NT2/D1 (cell line): ENCODE data around the gene CYB561A3.

Experiments used
- DNase-seq: peaks from one replicate; pipeline ENCODE4 v3.0.0-alpha.2; 2011; ENCODE audit warnings: low read depth, low spot score
- H3K27me3 ChIP-seq: 2 replicates; pipeline ENCODE4 v1.6.0; 2011; ENCODE audit warnings: mild to moderate bottlenecking; ENCODE audit not compliant: insufficient read length, insufficient read depth
- H3K36me3 ChIP-seq: 2 replicates; pipeline ENCODE4 v1.6.1; 2011; ENCODE audit warnings: mild to moderate bottlenecking, low read length, mixed read lengths; ENCODE audit not compliant: insufficient read depth, insufficient read length
- H3K4me1 ChIP-seq: 2 replicates; pipeline ENCODE4 v1.5.1; 2011; ENCODE audit not compliant: insufficient read depth, insufficient read length
- H3K4me3 ChIP-seq: 2 replicates; pipeline ENCODE4 v1.5.1; 2011; ENCODE audit warnings: low read depth; ENCODE audit not compliant: insufficient read length
- H3K9ac ChIP-seq: 2 replicates; pipeline ENCODE4 v1.6.0; 2011; ENCODE audit warnings: low read depth; ENCODE audit not compliant: insufficient read length
- H3K9me3 ChIP-seq: 2 replicates; pipeline ENCODE4 v1.5.1; 2011; ENCODE audit warnings: mild to moderate bottlenecking, low read length; ENCODE audit not compliant: insufficient read depth
- SUZ12 ChIP-seq: IDR thresholded peaks from 2 replicates; pipeline ENCODE4 v1.6.1; 2011; ENCODE audit not compliant: insufficient read length, insufficient read depth; ENCODE audit errors: extremely low read depth
- YY1 ChIP-seq: IDR thresholded peaks from 2 replicates; pipeline ENCODE4 v1.6.1; 2011; ENCODE audit not compliant: insufficient read length, insufficient read depth
- ZNF274 ChIP-seq: IDR thresholded peaks from 2 replicates; pipeline ENCODE4 v1.6.1; 2011; ENCODE audit warnings: mild to moderate bottlenecking, low read depth, low read length

The CYB561A3 gene

GRCh38 chr11:61357233-61357893, 4.3 kb downstream of the CYB561A3 start:
- H3K9ac ChIP-seq = no peak overlapping the region
- H3K27me3 ChIP-seq = no peaks in the 10 kb centered on the region
- H3K9me3 ChIP-seq = no peaks in the 10 kb centered on the region
- no peaks in the 10 kb centered on the region for H3K4me1 ChIP-seq
- TF ChIP-seq YY1 (no peak), ZNF274 (no peak)
- peaks cover 22% of the 10 kb centered on the region for H3K36me3 ChIP-seq
- no peak overlapping the region for H3K4me3 ChIP-seq
- DNase-seq = no peak

- H3K4me1 ChIP-seq = no peaks in the 10 kb centered on the region
- no peak for DNase-seq
- no peak for TF ChIP-seq ZNF274
- TF ChIP-seq YY1 = no peak
- TF ChIP-seq SUZ12 = no peak
- no peak overlapping the region for H3K4me3 ChIP-seq
- H3K9ac ChIP-seq = no peak overlapping the region
- H3K9me3 ChIP-seq = no peaks in the 10 kb centered on the region
- no peaks in the 10 kb centered on the region for H3K27me3 ChIP-seq
- H3K36me3 ChIP-seq = peaks cover 27% of the 10 kb centered on the region
These were observed 5.0 kb downstream of the CYB561A3 start for GRCh38 chr11:61356706-61357105.

- H3K27me3 ChIP-seq = no peaks in the 10 kb centered on the region
- H3K36me3 ChIP-seq = peaks cover 47% of the 10 kb centered on the region
These were observed 7.5 kb downstream of the CYB561A3 start for GRCh38 chr11:61354208-61354607.

GRCh38 chr11:61353131-61354067, 8.3 kb downstream of the CYB561A3 start:
- Histone ChIP-seq H3K9ac (no peak overlapping the region), H3K36me3 (peaks cover 54% of the 10 kb centered on the region), H3K9me3 (no peaks in the 10 kb centered on the region), H3K4me3 (no peak overlapping the region), H3K4me1 (peaks cover 2% of the 10 kb centered on the region), H3K27me3 (no peaks in the 10 kb centered on the region)
- no peak for DNase-seq
- no peak for TF ChIP-seq YY1
- TF ChIP-seq ZNF274 = no peak
- no peak for TF ChIP-seq SUZ12

More at GRCh38 chr11:61354208-61354607, 7.5 kb downstream of the CYB561A3 start:
- no peak for DNase-seq
- Histone ChIP-seq H3K9ac (no peak overlapping the region), H3K9me3 (no peaks in the 10 kb centered on the region), H3K4me1 (peaks cover 2% of the 10 kb centered on the region), H3K4me3 (no peak overlapping the region)
- TF ChIP-seq ZNF274 (no peak), SUZ12 (no peak), YY1 (no peak)

- TF ChIP-seq SUZ12 (no peak), YY1 (no peak), ZNF274 (no peak)
- H3K4me1 ChIP-seq = peaks cover 5% of the 10 kb centered on the region
- H3K4me3 ChIP-seq = no peak overlapping the region
- no peaks in the 10 kb centered on the region for H3K27me3 ChIP-seq
- H3K9ac ChIP-seq = no peak overlapping the region
- H3K36me3 ChIP-seq = peaks cover 65% of the 10 kb centered on the region
- DNase-seq = no peak
- H3K9me3 ChIP-seq = no peaks in the 10 kb centered on the region
These were observed 9.6 kb downstream of the CYB561A3 start for GRCh38 chr11:61352038-61352437.

GRCh38 chr11:61350803-61351202, 10.9 kb downstream of the CYB561A3 start:
- no peaks in the 10 kb centered on the region for H3K27me3 ChIP-seq
- H3K9me3 ChIP-seq = no peaks in the 10 kb centered on the region
- H3K9ac ChIP-seq = no peak overlapping the region
- peaks cover 72% of the 10 kb centered on the region for H3K36me3 ChIP-seq
- TF ChIP-seq SUZ12 (no peak), ZNF274 (no peak), YY1 (no peak)
- H3K4me1 ChIP-seq = peaks cover 6% of the 10 kb centered on the region
- no peak overlapping the region for H3K4me3 ChIP-seq
- no peak for DNase-seq

GRCh38 chr11:61350336-61350735, 11.3 kb downstream of the CYB561A3 start:
- no peak overlapping the region for H3K4me3 ChIP-seq
- no peaks in the 10 kb centered on the region for H3K27me3 ChIP-seq
- peaks cover 77% of the 10 kb centered on the region for H3K36me3 ChIP-seq
- H3K9ac ChIP-seq = no peak overlapping the region
- DNase-seq = no peak
- no peaks in the 10 kb centered on the region for H3K9me3 ChIP-seq
- TF ChIP-seq SUZ12 (no peak), ZNF274 (no peak), YY1 (no peak)
- peaks cover 8% of the 10 kb centered on the region for H3K4me1 ChIP-seq
